HEK293T (cell line): ENCODE data around the gene HOXC4.

Experiments
- CTCF ChIA-PET: fragments of 350-600 bp; formaldehyde crosslinking; extraction: SDS; loops from one replicate; lab custom pipeline; 2021; ENCODE audit warnings: antibody characterized with exemption, inconsistent platforms; lab: Yijun Ruan, JAX
- POLR2A ChIA-PET: fragments of 350-600 bp; formaldehyde crosslinking; extraction: SDS; loops from one replicate; lab custom pipeline; 2020; ENCODE audit warnings: antibody characterized with exemption, inconsistent platforms; lab: Yijun Ruan, JAX
- DNase-seq: peaks from one replicate; pipeline ENCODE4 v3.0.0; 2012; ENCODE audit warnings: mixed read lengths; ENCODE audit errors: extremely low spot score
- ARNT ChIP-seq: fragments of 450-650 bp; IDR thresholded peaks from 2 replicates; pipeline ENCODE4 v1.6.1; 2017; ENCODE audit warnings: mild to moderate bottlenecking
- BHLHE40 ChIP-seq: fragments of 450-650 bp; IDR thresholded peaks from 2 replicates; pipeline ENCODE4 v1.6.1; 2016; ENCODE audit warnings: mild to moderate bottlenecking, moderate library complexity, borderline replicate concordance
- CTBP1 ChIP-seq: fragments of 450-650 bp; IDR thresholded peaks from 2 replicates; pipeline ENCODE4 v1.6.1; 2016; ENCODE audit warnings: borderline replicate concordance
- ELF4 ChIP-seq: fragments of 450-650 bp; IDR thresholded peaks from 2 replicates; pipeline ENCODE4 v1.6.1; 2017; ENCODE audit warnings: antibody characterized with exemption
- FOXA1 ChIP-seq: fragments of 450-650 bp; IDR thresholded peaks from 2 replicates; pipeline ENCODE4 v1.6.1; 2016; ENCODE audit warnings: mild to moderate bottlenecking
- FOXK2 ChIP-seq: fragments of 450-650 bp; IDR thresholded peaks from 2 replicates; pipeline ENCODE4 v1.6.1; 2016; ENCODE audit warnings: mild to moderate bottlenecking
- FOXM1 ChIP-seq: fragments of 450-650 bp; IDR thresholded peaks from 2 replicates; pipeline ENCODE4 v1.6.1; 2017; ENCODE audit warnings: mild to moderate bottlenecking, borderline replicate concordance
- HDGF ChIP-seq: fragments of 450-650 bp; IDR thresholded peaks from 2 replicates; pipeline ENCODE4 v1.6.1; 2017; ENCODE audit warnings: antibody characterized with exemption, borderline replicate concordance
- L3MBTL2 ChIP-seq: fragments of 450-650 bp; conservative IDR thresholded peaks from 2 replicates; pipeline ENCODE4 v1.6.1; 2016; ENCODE audit warnings: mild to moderate bottlenecking
- LEF1 ChIP-seq: fragments of 450-650 bp; IDR thresholded peaks from 2 replicates; pipeline ENCODE4 v1.6.1; 2017; ENCODE audit warnings: mild to moderate bottlenecking, borderline replicate concordance
- NFRKB ChIP-seq: fragments of 450-650 bp; IDR thresholded peaks from 2 replicates; pipeline ENCODE4 v1.6.1; 2016; ENCODE audit warnings: mild to moderate bottlenecking, moderate library complexity
- PKNOX1 ChIP-seq: fragments of 450-650 bp; IDR thresholded peaks from 2 replicates; pipeline ENCODE4 v1.6.1; 2016
- SP1 ChIP-seq: fragments of 450-650 bp; IDR thresholded peaks from 2 replicates; pipeline ENCODE4 v1.6.1; 2017
- SUZ12 ChIP-seq: fragments of 450-650 bp; IDR thresholded peaks from 2 replicates; pipeline ENCODE4 v1.6.1; 2016; ENCODE audit warnings: mild to moderate bottlenecking
- TARDBP ChIP-seq: fragments of 450-650 bp; IDR thresholded peaks from 2 replicates; pipeline ENCODE4 v1.6.1; 2016
- ZNF384 ChIP-seq: fragments of 450-650 bp; IDR thresholded peaks from 2 replicates; pipeline ENCODE4 v1.6.1; 2016

Gene HOXC4

GRCh38 chr12:54026640-54027441 is 26.8 kb upstream of the HOXC4 start:
- no peak for DNase-seq
- CTCF ChIA-PET = interaction anchor here (0.5 to 2.8 kb wide), 15 partner anchors 18 to 325 kb away, joined by 3 to 11 read pairs (median 4); partner anchors contain the start of genes HOXC10 and HOXC8
- no peak for TF ChIP-seq HDGF
- TF ChIP-seq ELF4 = no peak
- TF ChIP-seq SP1 = no peak
- TF ChIP-seq ZNF384 = no peak
- POLR2A ChIA-PET = interaction anchor here (0.6 to 4.0 kb wide), 9 partner anchors 10 to 29 kb away, joined by 3 to 26 read pairs (median 3); partner anchors contain the start of gene HOXC8

DNA sequence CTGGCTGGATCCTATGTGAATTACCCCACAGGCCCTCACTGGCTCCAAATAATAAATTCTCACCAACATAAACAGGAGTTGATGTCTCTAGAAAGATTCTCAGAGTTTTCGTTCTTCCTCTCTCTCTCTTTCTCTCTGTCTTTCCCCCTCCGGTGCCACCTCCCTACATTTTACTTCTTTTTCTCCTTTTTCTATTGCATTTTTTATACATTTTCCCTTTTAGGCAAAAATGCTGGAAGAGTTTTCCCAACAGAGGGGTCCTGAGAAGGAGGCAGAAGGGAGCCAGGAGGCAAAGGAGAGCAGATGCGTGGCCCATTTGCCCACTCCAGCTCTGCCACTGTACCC is 26.2 kb upstream of the HOXC4 start:
- CTCF ChIA-PET = interaction anchor here (0.5 to 2.8 kb wide), 11 partner anchors 20 to 181 kb away, joined by 3 to 11 read pairs (median 4); partner anchors contain the start of gene HOXC10
- POLR2A ChIA-PET = interaction anchor here (1.3 to 4.0 kb wide), 4 partner anchors 11 to 20 kb away, joined by 3 to 26 read pairs (median 6); partner anchors contain the start of gene HOXC8
- no peak for DNase-seq
- no peak for TF ChIP-seq CTBP1
- no peak for TF ChIP-seq FOXA1
- no peak for TF ChIP-seq ARNT
- TF ChIP-seq LEF1 = no peak
- no peak for TF ChIP-seq HDGF
- no peak for TF ChIP-seq BHLHE40

DNA sequence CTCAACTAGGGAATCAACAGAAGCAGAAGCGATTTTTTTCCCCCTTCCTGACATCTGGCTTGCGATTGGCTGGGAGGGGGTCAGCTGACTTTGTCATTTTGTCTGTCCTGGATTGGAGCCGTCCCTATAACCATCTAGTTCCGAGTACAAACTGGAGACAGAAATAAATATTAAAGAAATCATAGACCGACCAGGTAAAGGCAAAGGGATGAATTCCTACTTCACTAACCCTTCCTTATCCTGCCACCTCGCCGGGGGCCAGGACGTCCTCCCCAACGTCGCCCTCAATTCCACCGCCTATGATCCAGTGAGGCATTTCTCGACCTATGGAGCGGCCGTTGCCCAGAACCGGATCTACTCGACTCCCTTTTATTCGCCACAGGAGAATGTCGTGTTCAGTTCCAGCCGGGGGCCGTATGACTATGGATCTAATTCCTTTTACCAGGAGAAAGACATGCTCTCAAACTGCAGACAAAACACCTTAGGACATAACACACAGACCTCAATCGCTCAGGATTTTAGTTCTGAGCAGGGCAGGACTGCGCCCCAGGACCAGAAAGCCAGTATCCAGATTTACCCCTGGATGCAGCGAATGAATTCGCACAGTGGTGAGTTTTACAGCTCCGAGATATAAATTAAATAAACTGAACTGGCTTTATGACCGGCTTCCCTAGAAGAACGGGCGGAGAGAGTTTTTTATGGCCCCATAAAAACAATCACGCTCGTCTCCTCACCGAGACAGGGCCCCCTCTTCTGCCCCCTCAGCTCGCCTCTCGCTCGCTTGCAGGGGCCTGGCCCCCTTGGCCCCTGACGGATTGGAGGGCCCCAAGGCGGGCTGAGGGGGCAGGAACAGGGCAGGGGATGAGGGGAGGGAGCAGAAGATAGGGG is 25.1 kb upstream of the HOXC4 start, which contains the start of gene HOXC6:
Gene HOXC6, plus strand, starts transcription at position 127 of the 888 bp plus-strand sequence. Its CDS starts 82 bp downstream, at position 209.
- ChIA-PET POLR2A (interaction anchor here (0.6 to 4.0 kb wide), 6 partner anchors 9 to 239 kb away, joined by 3 to 26 read pairs (median 3); partner anchors contain the start of genes HOXC8 and HOXC9), CTCF (interaction anchor here (0.7 to 2.6 kb wide), 11 partner anchors 21 to 217 kb away, joined by 3 to 11 read pairs (median 3); partner anchors contain the start of gene HOXC10)
- DNase-seq = peak; percentile 53
- no peak for TF ChIP-seq ELF4
- peak; percentile 86; the same call in 1 of the 2 replicates for TF ChIP-seq CTBP1
- no peak for TF ChIP-seq NFRKB
- TF ChIP-seq HDGF = no peak
- TF ChIP-seq L3MBTL2 = no peak; the same call in 1 of the 2 replicates
- TF ChIP-seq ARNT = peak; percentile 89
- TF ChIP-seq TARDBP = no peak
- TF ChIP-seq ZNF384 = no peak
- TF ChIP-seq SP1 = no peak
- TF ChIP-seq SUZ12 = no peak
- TF ChIP-seq BHLHE40 = no peak
- 0 out of 2 replicates have a peak, but pooled peaks have one; percentile 39 for TF ChIP-seq FOXM1
- no peak for TF ChIP-seq LEF1
- TF ChIP-seq PKNOX1 = peak; percentile 84
- TF ChIP-seq FOXK2 = no peak
- TF ChIP-seq FOXA1 = no peak

DNA sequence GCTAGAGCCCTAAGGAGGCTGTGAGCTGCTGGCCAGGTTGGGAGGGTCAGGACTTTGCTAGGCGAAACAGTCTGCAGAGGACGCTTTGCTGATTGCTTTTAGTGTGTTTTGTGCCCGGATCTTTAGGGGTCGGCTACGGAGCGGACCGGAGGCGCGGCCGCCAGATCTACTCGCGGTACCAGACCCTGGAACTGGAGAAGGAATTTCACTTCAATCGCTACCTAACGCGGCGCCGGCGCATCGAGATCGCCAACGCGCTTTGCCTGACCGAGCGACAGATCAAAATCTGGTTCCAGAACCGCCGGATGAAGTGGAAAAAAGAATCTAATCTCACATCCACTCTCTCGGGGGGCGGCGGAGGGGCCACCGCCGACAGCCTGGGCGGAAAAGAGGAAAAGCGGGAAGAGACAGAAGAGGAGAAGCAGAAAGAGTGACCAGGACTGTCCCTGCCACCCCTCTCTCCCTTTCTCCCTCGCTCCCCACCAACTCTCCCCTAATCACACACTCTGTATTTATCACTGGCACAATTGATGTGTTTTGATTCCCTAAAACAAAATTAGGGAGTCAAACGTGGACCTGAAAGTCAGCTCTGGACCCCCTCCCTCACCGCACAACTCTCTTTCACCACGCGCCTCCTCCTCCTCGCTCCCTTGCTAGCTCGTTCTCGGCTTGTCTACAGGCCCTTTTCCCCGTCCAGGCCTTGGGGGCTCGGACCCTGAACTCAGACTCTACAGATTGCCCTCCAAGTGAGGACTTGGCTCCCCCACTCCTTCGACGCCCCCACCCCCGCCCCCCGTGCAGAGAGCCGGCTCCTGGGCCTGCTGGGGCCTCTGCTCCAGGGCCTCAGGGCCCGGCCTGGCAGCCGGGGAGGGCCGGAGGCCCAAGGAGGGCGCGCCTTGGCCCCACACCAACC is 23.9 kb upstream of the HOXC4 start:
- TF ChIP-seq NFRKB = no peak
- ChIA-PET CTCF (interaction anchor here (1.1 to 1.4 kb wide), 4 partner anchors 42 to 109 kb away, joined by 3 to 4 read pairs (median 4); no protein-coding TSS in a partner anchor), POLR2A (interaction anchor here (1.3 kb wide), 1 partner anchor 30 kb away, joined by 3 read pairs; the partner anchor contains the start of gene HOXC9)
- no peak for DNase-seq

GRCh38 chr12:54030442-54030801 is 23.2 kb upstream of the HOXC4 start:
- DNase-seq = no peak
- ChIA-PET CTCF (interaction anchor here (1.2 kb wide), 1 partner anchor 171 kb away, joined by 5 read pairs; no protein-coding TSS in a partner anchor), POLR2A (interaction anchor here (1.4 kb wide), 1 partner anchor 24 kb away, joined by 5 read pairs; the partner anchor contains the start of gene HOXC4)
- TF ChIP-seq SP1 (no peak), PKNOX1 (no peak), ELF4 (no peak), ARNT (no peak), FOXM1 (no peak), LEF1 (no peak), L3MBTL2 (no peak), FOXK2 (no peak), CTBP1 (no peak), BHLHE40 (no peak), ZNF384 (no peak), FOXA1 (no peak), TARDBP (no peak), SUZ12 (no peak), HDGF (no peak), NFRKB (no peak)
